Vagina (tissue), 2 donors: Measurements from ENCODE around the gene TRIO. TPM values are rescaled to one million over a fixed set of nuclear protein-coding genes. Genes with fewer than 3 reads are reported as not detected.

ENCODE experiments used
- DNase-seq, 2 donors: peaks; one replicate each; pipeline ENCODE4 v3.0.0-alpha.2; 2017; ENCODE audit errors: extremely low spot score in 2 of 2
- H3K27ac ChIP-seq: fragments of 200-600 bp; sonication (generic); one replicate; pipeline ENCODE4 v1.5.1; 2019
- H3K27me3 ChIP-seq: fragments of 200-600 bp; sonication (generic); one replicate; pipeline ENCODE4 v1.5.1; 2019
- H3K36me3 ChIP-seq, 2 donors: fragments of 200-600 bp; sonication (generic); one replicate each; pipeline ENCODE4 v1.5.1; 2017 to 2019
- H3K4me1 ChIP-seq: fragments of 200-600 bp; sonication (generic); one replicate; pipeline ENCODE4 v1.5.1; 2019
- H3K4me3 ChIP-seq, 2 donors: fragments of 200-600 bp; sonication (generic); 1 replicate in 1 of 2; 2 replicates in 1 of 2; pipeline ENCODE4 v1.5.1; 2016 to 2019
- H3K9me3 ChIP-seq: fragments of 200-600 bp; sonication (generic); one replicate; pipeline ENCODE4 v1.5.1; 2019
- CTCF ChIP-seq, 3 experiments: fragments of 450-650 bp in 2 of 3; fragments of 200-600 bp in 1 of 3; sonication (generic) in 1 of 3; IDR thresholded peaks; one replicate each; pipeline ENCODE4 v1.5.1; 2017 to 2019; ENCODE audit warnings: antibody characterized with exemption in 3 of 3, mild to moderate bottlenecking in 2 of 3, moderate library complexity in 2 of 3
- POLR2A ChIP-seq, 2 donors: fragments of 450-650 bp; IDR thresholded peaks; one replicate each; pipeline ENCODE4 v1.6.1; 2017; ENCODE audit warnings: antibody characterized with exemption in 2 of 2, mild to moderate bottlenecking in 2 of 2, moderate library complexity in 2 of 2
- POLR2AphosphoS5 ChIP-seq, 2 donors: sonication (generic); formaldehyde crosslinking; IDR thresholded peaks; one replicate each; pipeline ENCODE4 v1.9.0; 2017; ENCODE audit warnings: antibody characterized with exemption in 2 of 2, mild to moderate bottlenecking in 2 of 2, low read depth in 1 of 2; ENCODE audit not compliant: insufficient read depth in 1 of 2
- intact Hi-C: fragments of 100-400 bp; cut with DNase I; formaldehyde crosslinking; loops from one replicate; pipeline ENCODE4 v1.15.1; 2023
- total RNA-seq: library from RNA; depleted of rRNA; stranded (reverse); fragments of >200 nt; gene quantifications from one replicate; pipeline ENCODE4 v1.2.3, GENCODE V29; 2016

TRIO gene
- total RNA-seq, 1 donor from 2014 or later: 142 TPM

DNA sequence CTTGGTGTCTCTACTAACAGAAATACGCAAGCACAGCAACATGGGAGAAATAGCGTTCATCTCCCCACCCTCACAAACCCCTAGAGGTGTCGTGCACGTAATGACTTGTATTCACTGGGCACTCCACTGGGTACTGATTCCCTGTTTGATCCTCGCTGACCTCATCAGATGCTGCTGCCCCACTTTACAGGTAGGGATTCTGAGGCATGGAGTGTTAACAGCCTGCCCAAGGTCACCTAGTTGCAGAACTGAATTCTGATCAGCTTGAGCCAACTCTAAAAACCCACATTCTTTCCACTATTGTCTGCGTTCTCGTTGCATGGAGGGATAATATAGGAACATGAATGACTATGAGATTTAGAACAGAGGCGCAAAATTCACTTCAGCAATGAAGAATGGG is 96.3 kb downstream of the TRIO start:
- Histone ChIP-seq H3K9me3 (no peaks in the 10 kb centered on the region), H3K27me3 (no peaks in the 10 kb centered on the region), H3K36me3 (no peaks in the 10 kb centered on the region), H3K4me3 (no peak overlapping the region), H3K27ac (no peak overlapping the region), H3K4me1 (peaks cover 12% of the 10 kb centered on the region)
- TF ChIP-seq POLR2A (IDR thresholded peaks at IDR 0.05) (no peak), CTCF (IDR thresholded peaks at IDR 0.05) (no peak), POLR2AphosphoS5 (IDR thresholded peaks at IDR 0.05; ENCODE audit: insufficient read depth in 1 of 2, low read depth in 1 of 2) (no peak)
- DNase-seq: no peak
- intact Hi-C loops: no loop called here

GRCh38 chr5:14239951-14240350 is 96.8 kb downstream of the TRIO start:
- no peaks in the 10 kb centered on the region for H3K36me3 ChIP-seq
- no peaks in the 10 kb centered on the region for H3K27me3 ChIP-seq
- H3K4me1 ChIP-seq: peaks cover 12% of the 10 kb centered on the region
- TF ChIP-seq CTCF (IDR thresholded peaks at IDR 0.05): no peak
- TF ChIP-seq POLR2A (IDR thresholded peaks at IDR 0.05): no peak
- TF ChIP-seq POLR2AphosphoS5 (IDR thresholded peaks at IDR 0.05; ENCODE audit: insufficient read depth in 1 of 2, low read depth in 1 of 2): no peak
- intact Hi-C loops: no loop called here
- no peak overlapping the region for H3K4me3 ChIP-seq
- no peak overlapping the region for H3K27ac ChIP-seq
- no peaks in the 10 kb centered on the region for H3K9me3 ChIP-seq
- no peak for DNase-seq

GRCh38 chr5:14240359-14240758 is 97.2 kb downstream of the TRIO start:
- TF ChIP-seq POLR2A (IDR thresholded peaks at IDR 0.05): no peak
- TF ChIP-seq CTCF (IDR thresholded peaks at IDR 0.05): no peak
- no peak overlapping the region for H3K27ac ChIP-seq
- H3K36me3 ChIP-seq: no peaks in the 10 kb centered on the region
- intact Hi-C loops: no loop called here
- H3K27me3 ChIP-seq: no peaks in the 10 kb centered on the region
- no peaks in the 10 kb centered on the region for H3K9me3 ChIP-seq
- DNase-seq: no peak
- no peak overlapping the region for H3K4me3 ChIP-seq
- H3K4me1 ChIP-seq: peaks cover 12% of the 10 kb centered on the region

DNA sequence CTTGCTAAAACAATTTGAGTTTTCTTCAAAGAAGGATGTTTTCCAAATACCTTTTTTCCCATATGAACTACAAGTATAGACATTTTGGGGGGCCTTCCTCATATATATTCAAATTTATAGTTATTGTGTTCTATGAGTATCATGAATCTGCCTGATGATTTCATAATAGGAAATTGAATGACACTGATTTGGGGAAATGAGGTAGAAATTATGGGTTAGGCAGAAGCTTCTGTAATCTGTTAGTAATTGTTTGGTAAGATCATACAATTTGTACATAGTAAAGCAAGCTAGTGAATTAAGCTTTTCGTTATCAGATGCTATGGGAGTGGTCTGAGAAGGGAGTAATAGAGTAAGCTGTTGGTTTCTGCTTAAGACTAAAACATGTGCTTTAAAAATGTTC is 98.0 kb downstream of the TRIO start:
- TF ChIP-seq CTCF (IDR thresholded peaks at IDR 0.05) (no peak), POLR2A (IDR thresholded peaks at IDR 0.05) (no peak), POLR2AphosphoS5 (IDR thresholded peaks at IDR 0.05; ENCODE audit: insufficient read depth in 1 of 2, low read depth in 1 of 2) (no peak)
- DNase-seq: no peak
- intact Hi-C loops: no loop called here
- H3K9me3 ChIP-seq: no peaks in the 10 kb centered on the region
- H3K36me3 ChIP-seq: no peaks in the 10 kb centered on the region
- H3K4me1 ChIP-seq: peaks cover 12% of the 10 kb centered on the region
- no peak overlapping the region for H3K27ac ChIP-seq
- H3K27me3 ChIP-seq: no peaks in the 10 kb centered on the region
- no peak overlapping the region for H3K4me3 ChIP-seq

GRCh38 chr5:14242447-14242846 is 99.3 kb downstream of the TRIO start:
- Histone ChIP-seq H3K27me3 (no peaks in the 10 kb centered on the region), H3K9me3 (no peaks in the 10 kb centered on the region), H3K4me1 (peaks cover 12% of the 10 kb centered on the region), H3K27ac (no peak overlapping the region), H3K36me3 (no peaks in the 10 kb centered on the region), H3K4me3 (no peak overlapping the region)
- no peak for TF ChIP-seq CTCF (IDR thresholded peaks at IDR 0.05)
- DNase-seq: no peak
- intact Hi-C loops: no loop called here
